ENCODE results near the gene HSPA12A.
"Not testable (repeated sequence)": the region's sequence is repeated elsewhere in the genome, so short reads cannot be mapped to it uniquely, and the experiment has no call there.

HSPA12A gene

DNA sequence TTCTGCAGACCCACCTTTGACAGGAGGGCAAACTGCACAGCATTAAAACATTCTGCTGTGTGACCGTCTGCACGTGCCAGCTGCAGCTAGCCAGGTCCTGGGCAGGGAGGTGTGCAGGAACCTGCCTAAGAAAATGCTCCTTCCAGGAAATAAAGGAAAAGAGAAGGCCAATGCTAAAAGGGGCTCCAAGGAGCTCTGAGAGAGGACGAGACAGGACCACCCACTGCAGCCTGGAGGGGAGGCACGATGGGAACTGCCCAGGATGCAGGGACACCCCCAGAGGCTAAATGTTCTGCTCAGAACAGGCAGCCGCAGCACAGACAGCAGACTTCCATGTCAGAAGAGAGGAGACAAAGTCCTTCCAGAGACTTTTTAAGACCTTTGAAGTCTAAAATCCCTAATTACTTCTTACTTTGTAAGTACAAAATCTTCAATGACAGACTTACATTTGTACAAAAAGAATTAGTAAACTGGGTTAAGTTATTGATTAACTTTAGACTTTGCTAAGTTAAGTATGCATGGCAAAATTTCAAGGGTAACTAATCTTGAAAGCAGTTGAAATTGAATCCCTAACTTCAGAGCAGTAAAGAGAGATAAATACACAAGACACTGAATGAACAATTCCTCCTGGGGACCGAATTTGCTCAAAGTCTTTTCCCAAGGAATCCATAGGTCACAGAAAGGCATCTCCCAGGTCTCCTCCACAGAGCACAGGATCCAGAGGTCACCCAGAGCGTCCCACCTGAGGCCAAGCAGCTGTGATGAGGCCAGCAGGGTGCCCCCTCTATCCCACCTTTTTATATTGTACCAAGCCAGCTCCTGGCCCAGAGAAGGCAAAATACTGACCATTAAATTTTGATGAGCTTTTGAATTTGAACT lies 21.5 kb downstream of the HSPA12A start:
- Mint-ChIP-seq H3K4me1 (ENCODE audit: low read depth) (peaks cover 26% of the 10 kb centered on the region), H3K4me3 (no peak overlapping the region), H3K36me3 (ENCODE audit: low read depth) (no peaks in the 10 kb centered on the region), H3K9me3 (no peaks in the 10 kb centered on the region), H3K27ac (no peak overlapping the region), H3K27me3 (peaks cover 43% of the 10 kb centered on the region)

DNA sequence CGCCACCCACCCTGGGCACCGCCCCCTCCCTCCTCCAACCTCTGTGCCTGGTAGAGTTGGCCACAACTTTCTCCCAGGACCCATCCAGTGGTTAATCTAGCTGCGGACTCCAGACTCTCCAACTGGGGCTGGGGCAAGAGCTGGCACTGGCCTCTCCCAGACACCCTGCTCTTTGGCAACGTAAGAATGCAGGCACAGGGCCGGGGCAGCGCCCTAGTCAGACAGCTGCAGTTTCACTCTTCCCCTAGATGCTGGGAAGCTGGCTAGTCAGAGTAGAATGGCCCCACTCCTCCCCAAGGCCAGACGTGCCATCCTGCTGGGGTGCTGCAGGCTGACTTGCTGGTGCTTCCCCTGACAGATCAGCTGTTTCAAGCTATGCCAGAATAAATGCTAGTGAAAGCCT lies 22.1 kb downstream of the HSPA12A start:
- H3K27me3 Mint-ChIP-seq, result peaks cover 44% of the 10 kb centered on the region
- H3K27ac Mint-ChIP-seq, result no peak overlapping the region
- peaks cover 25% of the 10 kb centered on the region for H3K4me1 Mint-ChIP-seq (ENCODE audit: low read depth)
- no peaks in the 10 kb centered on the region for H3K36me3 Mint-ChIP-seq (ENCODE audit: low read depth)
- H3K9me3 Mint-ChIP-seq, result no peaks in the 10 kb centered on the region
- no peak overlapping the region for H3K4me3 Mint-ChIP-seq

DNA sequence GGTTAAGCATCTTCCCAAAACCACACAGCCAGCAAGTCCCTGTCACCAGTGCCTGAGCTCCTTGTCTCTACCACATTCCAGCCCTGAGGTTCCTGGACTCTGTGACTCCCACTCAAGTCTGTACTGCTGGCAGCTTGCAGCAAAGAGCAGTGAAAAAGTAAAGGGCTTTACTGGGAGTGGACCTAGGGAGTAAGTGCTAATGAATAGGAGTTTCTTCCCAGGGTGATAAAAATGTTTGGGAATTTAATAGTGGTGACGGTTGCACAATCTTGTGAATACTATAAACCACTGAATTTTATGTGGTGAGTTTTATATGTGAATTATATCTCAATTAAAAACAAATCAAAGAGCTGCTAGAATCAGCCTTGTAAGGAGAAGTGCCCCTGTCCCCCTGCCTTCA lies 22.6 kb downstream of the HSPA12A start:
- Mint-ChIP-seq H3K9me3 (no peaks in the 10 kb centered on the region), H3K27me3 (peaks cover 48% of the 10 kb centered on the region), H3K27ac (no peak overlapping the region), H3K4me3 (no peak overlapping the region), H3K36me3 (ENCODE audit: low read depth) (no peaks in the 10 kb centered on the region), H3K4me1 (ENCODE audit: low read depth) (peaks cover 20% of the 10 kb centered on the region)

DNA sequence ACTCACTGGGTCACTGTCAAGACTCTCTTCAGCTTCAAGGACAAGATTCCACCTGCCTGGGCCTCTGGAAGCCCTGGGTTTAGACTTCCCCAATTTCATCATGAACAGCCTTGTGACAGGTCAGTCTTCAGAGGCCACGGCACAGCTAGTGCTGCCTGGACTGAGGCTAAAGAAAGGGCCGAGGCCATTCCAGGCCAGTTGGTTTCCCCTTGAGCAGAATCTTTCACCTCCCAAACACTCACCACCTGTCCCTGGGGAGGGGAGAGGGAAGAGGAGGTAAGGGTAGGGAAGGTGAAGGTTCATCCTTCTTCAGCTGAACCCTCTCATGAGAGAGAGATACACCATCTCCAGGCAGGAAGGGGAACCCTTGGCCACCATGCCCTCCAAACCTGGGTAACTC lies 24.3 kb downstream of the HSPA12A start:
- peaks cover 63% of the 10 kb centered on the region for H3K27me3 Mint-ChIP-seq
- H3K27ac Mint-ChIP-seq, result no peak overlapping the region

DNA sequence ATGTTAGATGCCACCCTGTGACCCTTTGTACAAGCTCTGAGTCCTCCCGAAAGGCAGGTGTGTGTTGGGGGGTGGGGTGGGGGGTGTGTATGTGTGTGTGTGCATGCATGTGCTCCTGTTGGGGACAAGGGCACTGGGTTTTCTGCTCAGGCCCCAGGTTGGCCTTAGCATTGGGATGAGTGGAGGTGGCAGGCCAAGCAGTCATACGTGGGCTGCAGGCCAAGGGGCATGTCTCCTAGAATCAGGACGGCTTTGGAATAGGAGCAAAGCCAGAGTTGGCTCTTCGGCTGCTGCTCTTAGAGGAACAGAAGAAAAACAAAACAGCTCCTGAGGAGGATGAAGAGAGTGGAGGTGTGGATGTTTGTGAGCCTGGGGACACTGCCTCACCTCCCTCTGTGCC lies 26.0 kb downstream of the HSPA12A start:
- Mint-ChIP-seq H3K27ac (no peak overlapping the region), H3K4me3 (no peak overlapping the region), H3K9me3 (no peaks in the 10 kb centered on the region), H3K36me3 (ENCODE audit: low read depth) (no peaks in the 10 kb centered on the region), H3K27me3 (peaks cover 60% of the 10 kb centered on the region), H3K4me1 (ENCODE audit: low read depth) (no peaks in the 10 kb centered on the region)

More for the DNA sequence above, 24.3 kb downstream of the HSPA12A start:
- Mint-ChIP-seq H3K9me3 (no peaks in the 10 kb centered on the region), H3K4me3 (no peak overlapping the region), H3K36me3 (ENCODE audit: low read depth) (no peaks in the 10 kb centered on the region), H3K4me1 (ENCODE audit: low read depth) (peaks cover 3% of the 10 kb centered on the region)

DNA sequence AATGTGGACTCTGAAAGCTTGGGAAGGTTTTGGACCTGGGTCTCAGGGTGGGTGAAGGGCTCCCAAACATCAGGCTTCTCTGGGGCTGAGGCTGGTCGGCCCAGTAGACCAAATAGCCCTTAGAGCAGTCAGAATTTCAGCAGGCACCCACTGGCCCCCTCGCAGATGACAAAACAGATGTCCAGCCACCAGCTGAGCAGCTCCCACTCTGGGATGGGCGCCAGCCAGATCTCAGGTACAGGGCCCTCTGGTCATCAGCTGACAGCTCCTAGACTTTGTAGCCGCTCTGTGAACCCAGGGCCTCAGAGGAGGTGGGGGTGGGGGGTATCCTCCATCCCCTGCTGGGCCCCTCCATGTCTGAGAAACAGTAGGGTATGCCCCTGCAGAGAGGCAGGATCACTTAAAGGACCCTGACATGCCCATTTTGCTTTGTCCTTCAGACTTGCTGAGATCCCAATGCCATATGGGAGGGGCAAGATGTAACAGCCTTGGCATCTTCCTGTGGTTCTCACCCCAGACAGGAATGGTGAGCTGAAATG lies 26.5 kb downstream of the HSPA12A start:
- H3K36me3 Mint-ChIP-seq (ENCODE audit: low read depth), result no peaks in the 10 kb centered on the region
- peaks cover 55% of the 10 kb centered on the region for H3K27me3 Mint-ChIP-seq

DNA sequence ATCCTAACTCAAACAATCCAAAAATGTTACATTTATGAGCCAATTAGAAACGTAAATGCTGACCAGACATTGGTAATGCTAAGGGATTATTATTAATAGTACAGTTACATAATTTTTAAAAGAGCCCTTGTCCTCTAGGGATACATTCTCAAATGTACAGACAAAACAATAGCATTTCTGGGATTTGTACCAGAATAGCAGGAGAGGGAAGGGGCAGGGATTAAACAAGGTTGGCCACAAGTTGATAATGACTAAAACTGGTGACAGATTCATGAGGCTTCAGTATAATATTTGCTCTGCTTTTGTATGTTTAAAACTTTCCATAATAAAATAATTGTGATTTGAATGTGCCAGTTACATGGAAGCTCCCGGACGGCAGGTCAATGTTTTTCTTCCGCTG lies 27.0 kb downstream of the HSPA12A start:
- H3K27me3 Mint-ChIP-seq, result peaks cover 54% of the 10 kb centered on the region
- H3K27ac Mint-ChIP-seq, result no peak overlapping the region
- H3K36me3 Mint-ChIP-seq (ENCODE audit: low read depth), result no peaks in the 10 kb centered on the region
- no peaks in the 10 kb centered on the region for H3K4me1 Mint-ChIP-seq (ENCODE audit: low read depth)
- no peak overlapping the region for H3K4me3 Mint-ChIP-seq
- H3K9me3 Mint-ChIP-seq, result no peaks in the 10 kb centered on the region

More for the DNA sequence above, 26.5 kb downstream of the HSPA12A start:
- no peaks in the 10 kb centered on the region for H3K4me1 Mint-ChIP-seq (ENCODE audit: low read depth)
- no peak overlapping the region for H3K4me3 Mint-ChIP-seq
- H3K9me3 Mint-ChIP-seq, result no peaks in the 10 kb centered on the region
- H3K27ac Mint-ChIP-seq, result no peak overlapping the region

DNA sequence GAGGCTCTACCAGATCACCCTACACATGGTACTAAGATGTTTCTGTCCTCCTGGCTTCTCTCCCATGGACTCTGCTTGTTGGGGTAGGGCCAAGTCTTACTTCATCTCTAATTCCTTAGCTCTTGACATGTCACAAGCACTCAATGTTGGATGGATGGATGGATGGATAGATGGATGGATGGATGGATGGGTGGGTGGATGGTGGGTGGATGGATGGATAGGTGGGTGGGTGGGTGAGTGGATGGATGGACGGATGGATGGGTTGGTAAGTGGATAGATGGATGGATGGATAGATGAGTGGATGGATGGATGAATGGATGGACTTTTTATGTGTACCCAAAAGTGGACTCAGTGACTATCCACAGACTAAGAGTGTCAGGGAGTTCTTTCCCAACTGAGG lies 28.5 kb downstream of the HSPA12A start:
- Mint-ChIP-seq H3K9me3 (no peaks in the 10 kb centered on the region), H3K36me3 (ENCODE audit: low read depth) (no peaks in the 10 kb centered on the region), H3K27ac (no peak overlapping the region), H3K27me3 (peaks cover 47% of the 10 kb centered on the region), H3K4me3 (no peak overlapping the region), H3K4me1 (ENCODE audit: low read depth) (no peaks in the 10 kb centered on the region)

DNA sequence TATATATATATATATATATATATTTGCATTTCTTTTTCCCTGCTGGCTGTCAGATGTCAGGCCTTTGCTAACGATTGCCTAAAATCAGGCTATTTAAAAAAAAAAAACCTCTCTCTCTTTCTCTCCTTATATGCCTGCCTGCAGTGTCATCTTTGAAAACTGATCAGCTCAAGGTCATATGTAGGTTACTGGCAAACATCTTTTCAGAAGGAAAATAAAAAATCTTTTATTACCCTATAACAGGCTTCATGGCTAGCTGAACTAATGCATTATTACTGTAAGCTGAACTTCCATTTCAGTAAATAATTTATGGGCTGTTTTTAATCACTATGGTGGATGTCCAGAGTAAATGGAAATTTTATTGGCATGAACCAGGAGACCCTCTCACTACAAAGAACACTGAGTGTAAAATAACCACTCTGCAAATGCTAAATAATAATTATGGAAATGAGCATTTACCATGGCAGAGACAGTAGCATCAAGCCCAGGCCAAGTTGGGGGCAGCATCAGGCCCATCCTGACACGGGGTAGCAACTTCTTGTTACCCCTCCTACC lies 29.3 kb downstream of the HSPA12A start:
- no peaks in the 10 kb centered on the region for H3K36me3 Mint-ChIP-seq (ENCODE audit: low read depth)
- no peak overlapping the region for H3K4me3 Mint-ChIP-seq
- no peak overlapping the region for H3K27ac Mint-ChIP-seq
- H3K9me3 Mint-ChIP-seq, result no peaks in the 10 kb centered on the region
- H3K27me3 Mint-ChIP-seq, result peaks cover 45% of the 10 kb centered on the region
- no peaks in the 10 kb centered on the region for H3K4me1 Mint-ChIP-seq (ENCODE audit: low read depth)

DNA sequence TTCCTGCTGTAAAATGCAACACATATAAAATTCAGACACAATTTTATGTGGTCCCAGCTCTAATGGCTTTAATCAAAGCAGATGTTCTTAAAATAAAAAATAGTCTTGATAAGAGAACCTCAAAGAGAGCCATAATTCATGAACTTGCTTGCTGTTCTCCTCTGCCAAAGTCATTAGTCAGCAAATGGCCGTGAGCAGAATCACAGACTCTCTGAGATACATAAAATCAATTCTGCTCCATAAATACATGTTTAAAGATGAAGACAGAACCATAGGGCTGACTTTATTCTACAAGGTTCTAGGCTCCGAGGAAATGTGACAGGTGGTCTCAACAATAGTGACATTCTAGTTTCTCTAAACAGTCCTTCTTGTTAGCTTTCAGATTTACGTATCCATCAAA lies 29.8 kb downstream of the HSPA12A start:
- H3K27me3 Mint-ChIP-seq, result peaks cover 43% of the 10 kb centered on the region
- H3K27ac Mint-ChIP-seq, result no peak overlapping the region
- no peak overlapping the region for H3K4me3 Mint-ChIP-seq
- H3K9me3 Mint-ChIP-seq, result no peaks in the 10 kb centered on the region
- H3K4me1 Mint-ChIP-seq (ENCODE audit: low read depth), result no peaks in the 10 kb centered on the region
- no peaks in the 10 kb centered on the region for H3K36me3 Mint-ChIP-seq (ENCODE audit: low read depth)

DNA sequence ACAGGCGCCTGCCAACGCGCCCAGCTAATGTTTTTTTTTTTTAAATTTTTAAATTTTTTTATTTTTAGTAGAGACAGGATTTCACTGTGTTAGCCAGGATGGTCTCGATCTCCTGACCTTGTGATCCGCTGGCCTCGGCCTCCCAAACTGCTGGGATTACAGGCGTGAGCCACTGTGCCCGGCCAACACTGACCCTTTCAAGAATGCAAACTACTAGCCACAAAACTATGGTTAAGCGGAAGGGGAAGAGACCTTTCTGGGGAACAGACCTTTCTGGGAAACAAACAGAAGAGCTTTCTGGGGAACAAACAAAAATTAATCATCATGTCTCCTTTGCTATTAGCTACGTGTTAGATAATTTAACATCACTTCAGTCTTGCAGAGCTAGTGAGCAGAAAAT lies 30.6 kb downstream of the HSPA12A start:
- H3K4me3 Mint-ChIP-seq, H3K9me3 Mint-ChIP-seq: not testable (repeated sequence)
- peaks cover 41% of the 10 kb centered on the region for H3K27me3 Mint-ChIP-seq

DNA sequence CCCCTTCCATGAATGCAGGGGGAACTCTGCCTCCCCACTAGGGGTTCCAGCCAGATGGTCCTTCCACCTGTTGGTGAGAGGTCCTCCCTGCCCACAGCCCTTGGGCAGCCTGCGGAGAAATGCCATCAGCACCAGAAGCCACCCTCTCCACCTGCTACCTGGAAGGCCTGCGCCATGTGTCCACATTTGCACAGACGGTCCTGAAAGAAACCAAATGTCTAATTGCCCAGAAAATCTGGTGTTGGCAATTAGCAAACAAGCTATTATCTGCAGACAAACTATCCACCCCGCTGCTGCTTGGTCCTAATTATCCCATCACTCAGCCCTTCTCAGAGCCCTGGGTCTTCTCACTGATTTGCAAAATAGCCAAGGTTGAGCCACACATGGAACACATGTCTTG lies 32.3 kb downstream of the HSPA12A start:
- no peaks in the 10 kb centered on the region for H3K36me3 Mint-ChIP-seq (ENCODE audit: low read depth)
- no peaks in the 10 kb centered on the region for H3K4me1 Mint-ChIP-seq (ENCODE audit: low read depth)
- H3K9me3 Mint-ChIP-seq, result no peaks in the 10 kb centered on the region
- no peak overlapping the region for H3K4me3 Mint-ChIP-seq
- no peak overlapping the region for H3K27ac Mint-ChIP-seq
- peaks cover 32% of the 10 kb centered on the region for H3K27me3 Mint-ChIP-seq

More for the DNA sequence above, 30.6 kb downstream of the HSPA12A start:
- not testable (repeated sequence) for H3K4me1 Mint-ChIP-seq (ENCODE audit: low read depth); H3K27ac Mint-ChIP-seq; H3K36me3 Mint-ChIP-seq (ENCODE audit: low read depth)

DNA sequence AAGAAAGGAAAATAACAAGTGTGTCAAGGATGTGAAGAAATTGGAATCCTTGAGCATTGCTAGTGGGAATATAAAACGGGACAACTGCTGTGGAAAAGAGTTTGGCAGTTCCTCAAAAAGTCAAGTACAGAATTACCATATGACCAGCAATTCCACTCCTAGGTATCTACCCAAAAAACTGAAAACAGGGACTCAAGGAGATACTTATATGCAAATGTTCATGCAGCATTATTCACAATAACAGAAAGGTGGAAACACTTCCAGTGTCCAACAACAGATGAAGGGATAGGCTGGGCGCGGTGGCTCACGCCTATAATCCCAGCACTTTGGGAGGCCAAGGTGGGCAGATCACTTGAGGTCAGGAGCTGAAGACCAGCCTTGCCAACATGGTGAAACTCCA lies 33.5 kb downstream of the HSPA12A start:
- Mint-ChIP-seq H3K4me3 (no peak overlapping the region), H3K9me3 (no peaks in the 10 kb centered on the region), H3K27me3 (peaks cover 20% of the 10 kb centered on the region), H3K36me3 (ENCODE audit: low read depth) (no peaks in the 10 kb centered on the region), H3K4me1 (ENCODE audit: low read depth) (no peaks in the 10 kb centered on the region), H3K27ac (no peak overlapping the region)

DNA sequence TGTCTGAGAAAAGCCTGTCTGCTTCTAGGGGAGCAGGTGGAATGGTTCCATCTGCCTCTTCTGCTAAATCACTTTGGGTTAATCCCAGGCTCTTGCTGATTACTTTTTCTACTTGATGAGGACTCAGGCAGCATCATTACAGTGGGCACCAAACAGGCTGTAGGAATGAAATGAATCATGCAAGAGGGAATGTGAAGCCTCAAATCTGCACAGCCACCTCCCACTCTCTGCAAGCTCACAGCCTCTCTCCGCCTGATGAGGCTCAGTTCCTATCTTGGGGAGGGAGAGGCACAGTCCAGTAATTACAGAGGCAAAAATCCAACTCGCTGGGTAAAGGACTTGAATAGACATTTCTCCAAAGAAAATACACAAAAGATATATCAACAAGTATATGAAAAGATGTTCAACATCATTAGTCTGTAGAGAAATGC lies 34.0 kb downstream of the HSPA12A start:
- Mint-ChIP-seq H3K9me3 (no peaks in the 10 kb centered on the region), H3K27me3 (peaks cover 17% of the 10 kb centered on the region), H3K4me3 (no peak overlapping the region), H3K27ac (no peak overlapping the region), H3K4me1 (ENCODE audit: low read depth) (no peaks in the 10 kb centered on the region), H3K36me3 (ENCODE audit: low read depth) (no peaks in the 10 kb centered on the region)

DNA sequence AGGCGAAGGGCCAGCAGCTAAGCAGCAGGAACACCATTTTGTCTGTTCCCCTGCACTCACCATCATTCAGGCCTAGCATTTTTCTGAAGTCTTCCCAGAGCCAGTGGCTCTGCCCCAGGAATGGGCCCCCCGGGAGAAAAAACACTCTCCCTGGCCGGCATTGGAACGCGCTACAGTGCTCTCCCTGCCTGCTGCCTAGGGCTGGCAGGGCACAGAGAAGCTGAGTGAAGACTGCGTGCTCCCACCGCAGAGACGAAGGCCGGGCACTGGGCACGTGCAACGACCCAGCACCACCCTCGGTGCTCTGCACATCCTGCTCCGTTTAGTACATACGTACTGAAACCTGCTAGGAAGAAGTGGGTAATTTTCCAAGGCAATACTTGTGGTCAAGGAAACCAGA lies 34.4 kb downstream of the HSPA12A start:
- Mint-ChIP-seq H3K27ac (no peak overlapping the region), H3K27me3 (peaks cover 14% of the 10 kb centered on the region), H3K9me3 (no peaks in the 10 kb centered on the region), H3K36me3 (ENCODE audit: low read depth) (no peaks in the 10 kb centered on the region), H3K4me3 (no peak overlapping the region), H3K4me1 (ENCODE audit: low read depth) (no peaks in the 10 kb centered on the region)
